ENCODE data around the gene RPL9.

DNA sequence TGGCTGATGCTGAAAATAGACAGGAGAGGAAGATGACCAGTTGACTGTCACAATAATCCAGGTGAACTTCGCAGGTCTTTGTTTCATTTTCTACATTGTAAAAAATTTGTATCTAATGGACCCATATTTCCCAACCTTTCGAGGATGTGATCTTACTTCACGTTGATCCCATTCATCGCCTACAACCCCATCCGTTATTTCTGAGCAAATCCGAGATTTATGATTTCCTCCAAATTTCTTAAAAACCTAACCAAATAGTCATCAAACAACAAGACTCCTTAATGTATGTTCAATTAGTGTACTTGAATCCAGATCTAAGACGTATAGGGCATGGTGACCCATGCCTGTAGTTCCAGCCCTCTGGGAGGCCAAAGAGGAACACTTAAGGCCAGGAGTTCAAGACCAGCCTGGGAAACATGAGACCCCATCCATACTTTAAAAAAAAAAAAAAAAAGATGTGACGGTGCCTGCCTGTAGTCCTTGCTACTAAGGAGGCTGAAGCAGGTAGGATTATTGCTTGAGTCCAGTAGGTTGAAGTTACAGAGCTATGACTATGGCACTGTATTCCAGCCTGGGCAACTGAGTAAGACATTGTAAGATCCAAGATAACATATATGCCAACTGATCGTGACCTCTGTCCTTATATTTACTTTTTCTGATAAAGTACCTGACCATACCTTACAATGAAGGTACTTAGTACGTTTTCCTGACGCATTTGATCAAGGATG lies 5.7 kb downstream of the RPL9 start:
- TF ChIP-seq, protein P1, sequence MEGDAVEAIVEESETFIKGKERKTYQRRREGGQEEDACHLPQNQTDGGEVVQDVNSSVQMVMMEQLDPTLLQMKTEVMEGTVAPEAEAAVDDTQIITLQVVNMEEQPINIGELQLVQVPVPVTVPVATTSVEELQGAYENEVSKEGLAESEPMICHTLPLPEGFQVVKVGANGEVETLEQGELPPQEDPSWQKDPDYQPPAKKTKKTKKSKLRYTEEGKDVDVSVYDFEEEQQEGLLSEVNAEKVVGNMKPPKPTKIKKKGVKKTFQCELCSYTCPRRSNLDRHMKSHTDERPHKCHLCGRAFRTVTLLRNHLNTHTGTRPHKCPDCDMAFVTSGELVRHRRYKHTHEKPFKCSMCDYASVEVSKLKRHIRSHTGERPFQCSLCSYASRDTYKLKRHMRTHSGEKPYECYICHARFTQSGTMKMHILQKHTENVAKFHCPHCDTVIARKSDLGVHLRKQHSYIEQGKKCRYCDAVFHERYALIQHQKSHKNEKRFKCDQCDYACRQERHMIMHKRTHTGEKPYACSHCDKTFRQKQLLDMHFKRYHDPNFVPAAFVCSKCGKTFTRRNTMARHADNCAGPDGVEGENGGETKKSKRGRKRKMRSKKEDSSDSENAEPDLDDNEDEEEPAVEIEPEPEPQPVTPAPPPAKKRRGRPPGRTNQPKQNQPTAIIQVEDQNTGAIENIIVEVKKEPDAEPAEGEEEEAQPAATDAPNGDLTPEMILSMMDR (IDR thresholded peaks at IDR 0.05; ENCODE audit: low read depth, low read length) = no peak
- TF ChIP-seq, protein P2, sequence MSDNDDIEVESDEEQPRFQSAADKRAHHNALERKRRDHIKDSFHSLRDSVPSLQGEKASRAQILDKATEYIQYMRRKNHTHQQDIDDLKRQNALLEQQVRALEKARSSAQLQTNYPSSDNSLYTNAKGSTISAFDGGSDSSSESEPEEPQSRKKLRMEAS (IDR thresholded peaks at IDR 0.05; ENCODE audit: low read depth, low read length) = no peak
- no peak for TF ChIP-seq POLR2A (IDR thresholded peaks at IDR 0.05; ENCODE audit: extremely low read depth, insufficient read length)
